WTC11 (cell line): ENCODE data around the gene LTBP1.

Source experiments
- GABPB1 ChIP-seq: sonication (generic); formaldehyde crosslinking; IDR thresholded peaks from 2 replicates; pipeline ENCODE4 v1.8.1; 2023; ENCODE audit warnings: mild to moderate bottlenecking, missing genetic modification reagents
- USF1 ChIP-seq: sonication (generic); formaldehyde crosslinking; IDR thresholded peaks from 2 replicates; pipeline ENCODE4 v1.8.0; 2022; ENCODE audit warnings: mild to moderate bottlenecking, missing genetic modification reagents

- TF ChIP-seq USF1 (CRISPR knock-in tag) (no peak), GABPB1 (CRISPR knock-in tag) (no peak)
These were observed 121.5 kb downstream of the LTBP1 start for GRCh38 chr2:33068261-33068660.
